HepG2 (cell line): Measurements from ENCODE around the gene KLHL36. TPM values are rescaled to one million over a fixed set of nuclear protein-coding genes. Genes with fewer than 3 reads are reported as not detected.

Experiments
- ASH2L ChIP-seq: fragments of 300-600, 200-600 bp; sonication (generic); IDR thresholded peaks from 2 replicates; pipeline ENCODE4 v1.7.0; 2017; ENCODE audit warnings: low read depth, mild to moderate bottlenecking, moderate library complexity, mixed read lengths, low read length; ENCODE audit not compliant: insufficient read length
- BRCA1 ChIP-seq: sonication (generic); formaldehyde crosslinking; IDR thresholded peaks from 2 replicates; pipeline ENCODE4 v1.4.0; 2020; ENCODE audit warnings: missing genetic modification reagents
- CBX1 ChIP-seq: IDR thresholded peaks from one replicate; pipeline ENCODE4 v1.6.1; 2016; ENCODE audit warnings: antibody characterized with exemption, low read depth
- CREB1 ChIP-seq, 2 experiments: fragments of 450-650 bp in 1 of 2; IDR thresholded peaks; 2 replicates each; pipeline ENCODE4 v1.6.1; 2016 to 2017; ENCODE audit warnings: control low read depth in 1 of 2, mild to moderate bottlenecking in 1 of 2, missing compliant biosample characterization in 1 of 2, missing genetic modification characterization in 1 of 2
- ELF4 ChIP-seq: sonication (generic); formaldehyde crosslinking; IDR thresholded peaks from 2 replicates; pipeline ENCODE4 v1.5.0; 2020; ENCODE audit warnings: missing genetic modification reagents, mild to moderate bottlenecking, moderate library complexity, borderline replicate concordance
- ETV5 ChIP-seq: IDR thresholded peaks from 2 replicates; pipeline ENCODE4 v1.6.1; 2018; ENCODE audit warnings: missing biosample characterization, missing genetic modification reagents, inconsistent platforms, borderline replicate concordance
- HIVEP1 ChIP-seq: sonication (generic); formaldehyde crosslinking; IDR thresholded peaks from 2 replicates; pipeline ENCODE4 v1.4.0; 2020; ENCODE audit warnings: mild to moderate bottlenecking, missing genetic modification reagents
- KDM1A ChIP-seq: IDR thresholded peaks from 2 replicates; pipeline ENCODE4 v1.6.1; 2016; ENCODE audit warnings: missing compliant biosample characterization
- MAFF ChIP-seq: IDR thresholded peaks from 2 replicates; pipeline ENCODE4 v1.6.1; 2011; ENCODE audit warnings: low read depth, low read length, improper control_type of control experiment
- MIER2 ChIP-seq: IDR thresholded peaks from 2 replicates; pipeline ENCODE4 v1.6.1; 2016; ENCODE audit warnings: missing biosample characterization, missing genetic modification reagents
- POGZ ChIP-seq: sonication (generic); formaldehyde crosslinking; IDR thresholded peaks from 2 replicates; pipeline ENCODE4 v1.4.0; 2020; ENCODE audit warnings: mild to moderate bottlenecking, missing genetic modification reagents
- SIN3B ChIP-seq: fragments of 150-350 bp; IDR thresholded peaks from 2 replicates; pipeline ENCODE4 v1.6.1; 2014; ENCODE audit warnings: low read length
- SMARCE1 ChIP-seq: fragments of 450-650 bp; IDR thresholded peaks from 2 replicates; pipeline ENCODE4 v1.6.1; 2017; ENCODE audit warnings: borderline replicate concordance
- TAF15 ChIP-seq: fragments of 200-400 bp; formaldehyde crosslinking; IDR thresholded peaks from one replicate; pipeline ENCODE4 v1.6.1; 2018; ENCODE audit warnings: mild to moderate bottlenecking, low read depth, low read length; ENCODE audit not compliant: poor library complexity, severe bottlenecking
- ZFP36L2 ChIP-seq: sonication (generic); formaldehyde crosslinking; IDR thresholded peaks from 2 replicates; pipeline ENCODE4 v1.4.0; 2020; ENCODE audit warnings: missing genetic modification reagents
- ZNF33A ChIP-seq: sonication (generic); formaldehyde crosslinking; IDR thresholded peaks from 2 replicates; pipeline ENCODE4 v1.5.1; 2020; ENCODE audit warnings: missing genetic modification reagents, mild to moderate bottlenecking, moderate library complexity, borderline replicate concordance
- ZNF563 ChIP-seq: sonication (generic); formaldehyde crosslinking; IDR thresholded peaks from 2 replicates; pipeline ENCODE4 v1.8.0; 2022; ENCODE audit warnings: mild to moderate bottlenecking, moderate library complexity, missing genetic modification reagents
- ZNF703 ChIP-seq: sonication (generic); formaldehyde crosslinking; IDR thresholded peaks from 2 replicates; pipeline ENCODE4 v1.5.1; 2020; ENCODE audit warnings: missing genetic modification reagents, mild to moderate bottlenecking, moderate library complexity, borderline replicate concordance
- ZSCAN22 ChIP-seq: sonication (generic); formaldehyde crosslinking; IDR thresholded peaks from 2 replicates; pipeline ENCODE4 v1.4.0; 2020; ENCODE audit warnings: mild to moderate bottlenecking, missing genetic modification reagents
- polyA plus RNA-seq, 8 experiments: library from polyadenylated mRNA; depleted of rRNA in 3 of 8; stranded (reverse) in 7 of 8; unstranded in 1 of 8; fragments of >200 nt; fragmentation: Illumina TruSeq in 4 of 8; extraction: Trizol in 4 of 8; gene quantifications; 2 replicates each; pipeline versions ENCODE4 v1.2.1 to v1.2.3, GENCODE V29; 2011 to 2016; ENCODE audit warnings: low read depth in 4 of 8, missing spikeins in 1 of 8, mixed read lengths in 1 of 8; ENCODE audit not compliant: insufficient read depth in 1 of 8
- total RNA-seq, 5 experiments: library from RNA; depleted of rRNA; stranded (reverse); fragments of >200 nt; fragmentation: Illumina TruSeq; extraction: Trizol; gene quantifications; 2 replicates each; pipeline ENCODE4 v1.2.3, GENCODE V29; 2016; ENCODE audit warnings: low read depth in 1 of 5
- TF ChIP-seq, protein P1 (sequence below): sonication (generic); formaldehyde crosslinking; IDR thresholded peaks from 2 replicates; pipeline ENCODE4 v1.4.0; 2020; ENCODE audit warnings: missing genetic modification reagents
- TF ChIP-seq, protein P2 (sequence below): sonication (generic); formaldehyde crosslinking; IDR thresholded peaks from 2 replicates; pipeline ENCODE4 v1.4.0; 2020; ENCODE audit warnings: mild to moderate bottlenecking, missing genetic modification reagents
- TF ChIP-seq, protein P3 (sequence below): sonication (generic); formaldehyde crosslinking; IDR thresholded peaks from 2 replicates; pipeline ENCODE4 v1.4.0; 2020; ENCODE audit warnings: missing genetic modification reagents

Gene KLHL36
- total and polyA plus RNA-seq, 2 of the 13 experiments (the other 11 are each of a cell fraction or from before 2014, with no cell fraction given): 24.3 to 26.0 TPM

GRCh38 chr16:84599521-84600202 lies 48.6 kb upstream of the KLHL36 start (continued):
- TF ChIP-seq CBX1 (peak; percentile 67), ELF4 (CRISPR knock-in tag) (no peak), KDM1A (CRISPR knock-in tag) (no peak; the same call in 1 of the 2 replicates), ZNF33A (CRISPR knock-in tag) (no peak), ZFP36L2 (CRISPR knock-in tag) (no peak), MAFF (peak; percentile 65), ZNF703 (no peak), SMARCE1 (no peak), SIN3B (no peak), ASH2L (peak; percentile 75), CREB1 (IDR thresholded peaks at IDR 0.05) (no peak), CREB1 (CRISPR knock-in tag; IDR thresholded peaks at IDR 0.05) (no peak), HIVEP1 (CRISPR knock-in tag) (0 out of 2 replicates have a peak, but pooled peaks have one; percentile 58), ZSCAN22 (no peak), MIER2 (no peak), ZNF563 (no peak), POGZ (CRISPR knock-in tag) (peak; percentile 55; the same call in 1 of the 2 replicates), BRCA1 (CRISPR knock-in tag) (no peak), TAF15 (no peak), ETV5 (CRISPR knock-in tag) (peak; percentile 89)
- TF ChIP-seq, protein P1, sequence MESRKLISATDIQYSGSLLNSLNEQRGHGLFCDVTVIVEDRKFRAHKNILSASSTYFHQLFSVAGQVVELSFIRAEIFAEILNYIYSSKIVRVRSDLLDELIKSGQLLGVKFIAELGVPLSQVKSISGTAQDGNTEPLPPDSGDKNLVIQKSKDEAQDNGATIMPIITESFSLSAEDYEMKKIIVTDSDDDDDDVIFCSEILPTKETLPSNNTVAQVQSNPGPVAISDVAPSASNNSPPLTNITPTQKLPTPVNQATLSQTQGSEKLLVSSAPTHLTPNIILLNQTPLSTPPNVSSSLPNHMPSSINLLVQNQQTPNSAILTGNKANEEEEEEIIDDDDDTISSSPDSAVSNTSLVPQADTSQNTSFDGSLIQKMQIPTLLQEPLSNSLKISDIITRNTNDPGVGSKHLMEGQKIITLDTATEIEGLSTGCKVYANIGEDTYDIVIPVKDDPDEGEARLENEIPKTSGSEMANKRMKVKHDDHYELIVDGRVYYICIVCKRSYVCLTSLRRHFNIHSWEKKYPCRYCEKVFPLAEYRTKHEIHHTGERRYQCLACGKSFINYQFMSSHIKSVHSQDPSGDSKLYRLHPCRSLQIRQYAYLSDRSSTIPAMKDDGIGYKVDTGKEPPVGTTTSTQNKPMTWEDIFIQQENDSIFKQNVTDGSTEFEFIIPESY: no peak
- TF ChIP-seq, protein P2, sequence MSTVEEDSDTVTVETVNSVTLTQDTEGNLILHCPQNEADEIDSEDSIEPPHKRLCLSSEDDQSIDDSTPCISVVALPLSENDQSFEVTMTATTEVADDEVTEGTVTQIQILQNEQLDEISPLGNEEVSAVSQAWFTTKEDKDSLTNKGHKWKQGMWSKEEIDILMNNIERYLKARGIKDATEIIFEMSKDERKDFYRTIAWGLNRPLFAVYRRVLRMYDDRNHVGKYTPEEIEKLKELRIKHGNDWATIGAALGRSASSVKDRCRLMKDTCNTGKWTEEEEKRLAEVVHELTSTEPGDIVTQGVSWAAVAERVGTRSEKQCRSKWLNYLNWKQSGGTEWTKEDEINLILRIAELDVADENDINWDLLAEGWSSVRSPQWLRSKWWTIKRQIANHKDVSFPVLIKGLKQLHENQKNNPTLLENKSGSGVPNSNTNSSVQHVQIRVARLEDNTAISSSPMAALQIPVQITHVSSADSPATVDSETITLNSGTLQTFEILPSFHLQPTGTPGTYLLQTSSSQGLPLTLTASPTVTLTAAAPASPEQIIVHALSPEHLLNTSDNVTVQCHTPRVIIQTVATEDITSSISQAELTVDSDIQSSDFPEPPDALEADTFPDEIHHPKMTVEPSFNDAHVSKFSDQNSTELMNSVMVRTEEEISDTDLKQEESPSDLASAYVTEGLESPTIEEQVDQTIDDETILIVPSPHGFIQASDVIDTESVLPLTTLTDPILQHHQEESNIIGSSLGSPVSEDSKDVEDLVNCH: no peak
- TF ChIP-seq, protein P3, sequence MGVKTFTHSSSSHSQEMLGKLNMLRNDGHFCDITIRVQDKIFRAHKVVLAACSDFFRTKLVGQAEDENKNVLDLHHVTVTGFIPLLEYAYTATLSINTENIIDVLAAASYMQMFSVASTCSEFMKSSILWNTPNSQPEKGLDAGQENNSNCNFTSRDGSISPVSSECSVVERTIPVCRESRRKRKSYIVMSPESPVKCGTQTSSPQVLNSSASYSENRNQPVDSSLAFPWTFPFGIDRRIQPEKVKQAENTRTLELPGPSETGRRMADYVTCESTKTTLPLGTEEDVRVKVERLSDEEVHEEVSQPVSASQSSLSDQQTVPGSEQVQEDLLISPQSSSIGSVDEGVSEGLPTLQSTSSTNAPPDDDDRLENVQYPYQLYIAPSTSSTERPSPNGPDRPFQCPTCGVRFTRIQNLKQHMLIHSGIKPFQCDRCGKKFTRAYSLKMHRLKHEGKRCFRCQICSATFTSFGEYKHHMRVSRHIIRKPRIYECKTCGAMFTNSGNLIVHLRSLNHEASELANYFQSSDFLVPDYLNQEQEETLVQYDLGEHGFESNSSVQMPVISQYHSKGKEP (CRISPR knock-in tag): no peak; the same call in 1 of the 2 replicates
